Mammary epithelial cell (primary cell): ENCODE data around the gene KDM5C.

ENCODE experiments used
- CTCF ChIP-seq, 2 donors: IDR thresholded peaks in 1 of 2; conservative IDR thresholded peaks in 1 of 2; 2 replicates each; pipeline ENCODE4 v1.5.1; 2011 to 2012; ENCODE audit warnings: inconsistent platforms in 2 of 2, low read length in 2 of 2, mild to moderate bottlenecking in 2 of 2, control low read depth in 1 of 2, low read depth in 1 of 2; ENCODE audit not compliant: insufficient read depth in 1 of 2; ENCODE audit errors: extremely low read depth in 1 of 2
- EZH2 ChIP-seq: IDR thresholded peaks from 2 replicates; pipeline ENCODE4 v1.6.1; 2012; ENCODE audit warnings: low read length, inconsistent platforms, borderline replicate concordance

- TF ChIP-seq EZH2 (no peak), CTCF (conservative IDR thresholded peaks at IDR 0.05 in 1 of 2, IDR thresholded peaks at IDR 0.05 in 1 of 2; ENCODE audit: extremely low read depth in 1 of 2, insufficient read depth in 1 of 2, low read depth in 1 of 2, low read length in 2 of 2) (no peak)
Measured at GRCh38 chrX:53156207-53156596, 68.8 kb downstream of the KDM5C start.
